Panc1 (cell line): ENCODE data around the gene MGAT5. TPM values are rescaled to one million over a fixed set of nuclear protein-coding genes. Genes with fewer than 3 reads are reported as not detected.

ENCODE experiments used
- ATAC-seq: fragments of 200-7000 bp; cut with Tn5 transposase; 2 replicates; pipeline ENCODE4 v1.9.1; 2020; ENCODE audit warnings: mild to moderate bottlenecking, moderate library complexity
- BruUV-seq: library from RNA; stranded (reverse); fragments of 400-500 nt; replicated peaks from 2 replicates; lab custom pipeline; 2021; lab: Mats Ljungman, UMichigan
- CTCF ChIA-PET: fragments of 300-600 bp; sonication (Branson Sonifier 250); formaldehyde crosslinking; loops from one replicate; lab custom pipeline; 2022; ENCODE audit warnings: antibody characterized with exemption; lab: Charles Lee
- POLR2A ChIA-PET: fragments of 300-600 bp; sonication (Branson Sonifier 250); formaldehyde crosslinking; loops from one replicate; lab custom pipeline; 2022; ENCODE audit warnings: antibody characterized with exemption; lab: Charles Lee
- DNase-seq: peaks from one replicate; pipeline ENCODE4 v3.0.0-alpha.2; 2010; ENCODE audit warnings: low read depth, low spot score
- H3K27ac ChIP-seq: 2 replicates; pipeline ENCODE4 v1.5.1; 2011; ENCODE audit warnings: mild to moderate bottlenecking, low read length, inconsistent platforms
- H3K27me3 ChIP-seq: fragments of 200-500 bp; sonication (Bioruptor generic); 2 replicates; pipeline ENCODE4 v1.6.0; 2014; ENCODE audit warnings: low read length, inconsistent platforms; ENCODE audit not compliant: control insufficient read depth, insufficient read depth
- H3K36me3 ChIP-seq: fragments of 200-500 bp; sonication (Bioruptor generic); 2 replicates; pipeline ENCODE4 v1.5.1; 2014; ENCODE audit warnings: inconsistent platforms, mild to moderate bottlenecking, low read length, moderate library complexity; ENCODE audit not compliant: control insufficient read depth, insufficient read depth
- H3K4me1 ChIP-seq: 2 replicates; pipeline ENCODE4 v1.5.1; 2011; ENCODE audit warnings: inconsistent platforms, mild to moderate bottlenecking, low read length, moderate library complexity; ENCODE audit not compliant: control insufficient read depth, insufficient read depth
- H3K4me3 ChIP-seq, 2 experiments: 2 replicates each; pipeline ENCODE4 v1.5.1; 2011 to 2012; ENCODE audit warnings: low read depth in 2 of 2, low read length in 2 of 2, mild to moderate bottlenecking in 2 of 2, inconsistent platforms in 1 of 2, moderate library complexity in 1 of 2
- H3K9me3 ChIP-seq: fragments of 200-500 bp; sonication (Bioruptor generic); 2 replicates; pipeline ENCODE4 v1.5.1; 2014; ENCODE audit warnings: low read depth, mild to moderate bottlenecking, inconsistent platforms, low read length, moderate library complexity; ENCODE audit not compliant: control insufficient read depth, insufficient read depth
- CTCF ChIP-seq: fragments of 450-650 bp; IDR thresholded peaks from 2 replicates; pipeline ENCODE4 v1.5.1; 2017; ENCODE audit warnings: mild to moderate bottlenecking
- POLR2AphosphoS5 ChIP-seq: IDR thresholded peaks from 2 replicates; pipeline ENCODE4 v1.6.1; 2012; ENCODE audit warnings: mild to moderate bottlenecking, low read depth, low read length, moderate library complexity
- REST ChIP-seq, 2 experiments: IDR thresholded peaks; 2 replicates each; pipeline ENCODE4 v1.6.1; 2011 to 2012; ENCODE audit warnings: low read depth in 2 of 2, control low read depth in 1 of 2, low read length in 1 of 2, mild to moderate bottlenecking in 1 of 2, moderate library complexity in 1 of 2; ENCODE audit not compliant: insufficient read depth in 1 of 2
- SIN3A ChIP-seq: IDR thresholded peaks from 2 replicates; pipeline ENCODE4 v1.6.1; 2012; ENCODE audit warnings: low read depth, mild to moderate bottlenecking, low read length, moderate library complexity, borderline replicate concordance; ENCODE audit not compliant: insufficient read depth
- TCF7L2 ChIP-seq: IDR thresholded peaks from 2 replicates; pipeline ENCODE4 v1.6.1; 2011; ENCODE audit warnings: mild to moderate bottlenecking, low read depth, low read length, inconsistent platforms
- in situ Hi-C: cut with HindIII; loops from 2 replicates; pipeline ENCODE4 v1.10.0; 2016; ENCODE audit warnings: low sequenced_read_pairs, low pct_unique_long_range_greater_than_20kb
- intact Hi-C: fragments of 100-400 bp; cut with micrococcal nuclease; formaldehyde crosslinking; loops from one replicate; pipeline ENCODE4 v1.10.0; 2022; ENCODE audit not compliant: unreplicated experiment
- total RNA-seq: library from RNA; stranded (reverse); gene quantifications from one replicate; pipeline ENCODE4 v1.2.1, GENCODE V29; 2021; ENCODE audit not compliant: unreplicated experiment

The MGAT5 gene
- total RNA-seq, 1 experiment from 2014 or later: 22.1 TPM

- Histone ChIP-seq H3K27ac (no peak overlapping the region), H3K4me3 (no peak overlapping the region), H3K4me1 (no peaks in the 10 kb centered on the region), H3K9me3 (no peaks in the 10 kb centered on the region), H3K27me3 (no peaks in the 10 kb centered on the region), H3K36me3 (no peaks in the 10 kb centered on the region)
- DNase-seq (no peak), ATAC-seq (no peak)
- BruUV-seq: no TSS peak
- ChIA-PET CTCF (no interaction called here), POLR2A (no interaction called here)
- TF ChIP-seq TCF7L2 (no peak), SIN3A (no peak), POLR2AphosphoS5 (no peak), CTCF (no peak), REST (IDR thresholded peaks at IDR 0.05; ENCODE audit: insufficient read depth in 1 of 2, low read depth in 2 of 2, low read length in 1 of 2) (no peak)
- in situ Hi-C loops (no loop called here), intact Hi-C loops (no loop called here)
Measured at GRCh38 chr2:134397146-134397896, 143.4 kb downstream of the MGAT5 start.

- POLR2A ChIA-PET: no interaction called here
- Histone ChIP-seq H3K9me3 (no peaks in the 10 kb centered on the region), H3K4me1 (no peaks in the 10 kb centered on the region), H3K27me3 (no peaks in the 10 kb centered on the region), H3K36me3 (no peaks in the 10 kb centered on the region), H3K4me3 (no peak overlapping the region), H3K27ac (no peak overlapping the region)
- DNase-seq (no peak), ATAC-seq (no peak)
- CTCF ChIA-PET: no interaction called here
- intact Hi-C loops (no loop called here), in situ Hi-C loops (no loop called here)
- BruUV-seq: no TSS peak
- TF ChIP-seq CTCF: no peak
- no peak for TF ChIP-seq SIN3A
- TF ChIP-seq POLR2AphosphoS5: no peak
- no peak for TF ChIP-seq REST (IDR thresholded peaks at IDR 0.05; ENCODE audit: insufficient read depth in 1 of 2, low read depth in 2 of 2, low read length in 1 of 2)
- no peak for TF ChIP-seq TCF7L2
Measured at GRCh38 chr2:134398300-134398699, 144.4 kb downstream of the MGAT5 start.
